A549 treated with AZD9567 at 1 μM for 4 hours (cell line): ENCODE measurements around the gene CEP170B. TPM values are rescaled to one million over a fixed set of nuclear protein-coding genes. Genes with fewer than 3 reads are reported as not detected.

ENCODE experiments used
- total RNA-seq: library from RNA; stranded (reverse); fragments of 200-300 nt; extraction: Qiagen RNA extraction; gene quantifications from 5 replicates; pipeline ENCODE4 v1.2.3, GENCODE V29; 2022; ENCODE audit not compliant: insufficient read depth

The CEP170B gene
- 14.1 to 30.0 TPM (median 29.0 TPM) in 5 replicates for total RNA-seq

DNA sequence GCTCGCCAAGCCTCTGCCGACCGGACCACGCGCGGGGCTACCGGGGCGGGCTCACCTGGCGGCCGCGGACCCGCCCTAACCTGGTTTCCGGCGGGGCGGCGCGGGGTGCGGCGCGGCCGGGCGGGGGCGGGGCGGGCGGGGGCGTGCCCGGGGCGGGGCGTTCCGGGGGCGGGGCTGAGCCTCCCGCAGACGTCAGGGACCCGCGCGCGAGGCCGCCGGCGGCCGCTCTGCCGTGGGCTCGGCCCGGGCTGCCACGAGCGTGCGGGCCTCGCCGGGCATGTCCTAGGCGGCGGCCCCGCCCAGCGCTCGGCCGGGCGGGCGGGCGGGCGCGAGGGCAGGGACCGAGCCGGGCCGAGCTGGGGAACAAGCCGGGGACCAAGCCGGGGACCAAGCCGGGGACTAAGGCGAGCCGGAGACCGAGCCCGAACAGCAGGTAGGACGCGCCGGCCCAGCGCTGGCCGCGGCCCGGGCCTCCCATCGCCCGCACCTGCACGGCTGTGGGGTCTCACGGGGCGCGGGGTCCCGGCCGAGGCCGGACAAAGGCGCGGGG is at the start of gene CEP170B:
CEP170B (plus strand) TSS at position 188 of the 550 bp plus-strand sequence. CDS start 3,183 bp downstream, outside the sequence.

DNA sequence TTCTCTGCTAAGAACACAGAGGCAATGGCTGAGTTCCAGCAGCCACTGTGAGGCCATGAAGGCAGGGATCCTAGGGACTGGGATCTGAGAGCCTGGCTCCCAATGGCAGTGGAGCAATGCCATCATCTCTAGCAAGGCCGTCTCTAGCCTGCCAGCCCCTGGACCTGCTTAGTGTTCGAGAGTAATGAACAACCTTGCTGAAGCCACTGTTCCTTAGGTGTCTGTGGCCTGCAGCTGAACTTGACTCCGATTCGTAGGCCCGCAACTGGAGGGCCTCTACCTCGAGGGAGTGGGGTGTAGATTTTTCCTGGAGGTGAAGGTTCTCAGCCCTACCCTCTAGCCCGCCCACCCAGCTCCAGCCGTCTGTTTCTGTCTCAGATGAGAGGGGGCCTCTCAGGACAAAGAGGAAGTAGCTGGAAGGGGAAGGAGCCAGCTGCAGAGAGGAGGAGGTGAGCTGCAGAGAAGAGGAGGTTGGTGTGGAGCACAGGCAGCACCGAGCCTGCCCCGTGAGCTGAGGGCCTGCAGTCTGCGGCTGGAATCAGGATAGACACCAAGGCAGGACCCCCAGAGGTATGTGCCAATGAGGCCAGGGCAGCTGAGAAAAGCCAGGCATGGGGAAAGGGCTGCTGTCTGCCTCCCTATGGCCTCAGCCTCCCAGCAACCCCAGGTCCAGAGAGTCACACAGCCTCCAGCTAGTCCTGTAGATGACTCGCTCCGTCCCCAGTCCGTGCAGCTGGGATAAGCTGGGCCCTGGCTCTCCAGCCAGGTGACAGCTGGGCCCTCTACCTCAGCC is 59.5 kb downstream of the CEP170B start, which contains the start of gene PLD4:
PLD4 (plus strand) TSS at position 459 of the 793 bp plus-strand sequence. CDS start 2,262 bp downstream, outside the sequence.

Other genes with a start within 250 kb of the CEP170B start
- 79.3 to 135 TPM (median 130 TPM) in 5 replicates for gene INF2, start 175.7 kb upstream of the CEP170B start, total RNA-seq
- gene ADSS1, start 141.0 kb upstream of the CEP170B start, total RNA-seq, result 4.7 to 7.4 TPM (median 5.8 TPM) in 5 replicates
- 111 to 224 TPM (median 212 TPM) in 5 replicates for gene SIVA1, start 112.1 kb upstream of the CEP170B start, total RNA-seq
- gene AKT1, start 69.5 kb upstream of the CEP170B start, total RNA-seq, result 79.8 to 113 TPM (median 105 TPM) in 5 replicates
- 2.4 to 3.7 TPM (median 3.0 TPM) in 5 replicates for gene ZBTB42, start 64.2 kb upstream of the CEP170B start, total RNA-seq
- gene PLD4, start 59.6 kb downstream of the CEP170B start, total RNA-seq, result 0.01 to 0.16 TPM (median 0.09 TPM) in 3 of 5 replicates, not detected in the others
- gene AHNAK2, start 113.1 kb downstream of the CEP170B start, total RNA-seq, result 183 to 234 TPM (median 196 TPM) in 5 replicates
- 11.3 to 22.3 TPM (median 20.2 TPM) in 5 replicates for gene CLBA1, start 120.5 kb downstream of the CEP170B start, total RNA-seq
- 44.8 to 57.5 TPM (median 49.9 TPM) in 5 replicates for gene CDCA4, start 155.8 kb downstream of the CEP170B start, total RNA-seq
- 0.37 to 0.60 TPM (median 0.48 TPM) in 4 of 5 replicates, not detected in the other for gene GPR132, start 200.2 kb downstream of the CEP170B start, total RNA-seq